Liver (tissue), 9 donors: Measurements from ENCODE around the gene HSD3B7. TPM values are rescaled to one million over a fixed set of nuclear protein-coding genes. Genes with fewer than 3 reads are reported as not detected.

ENCODE experiments used
- DNase-seq: peaks from one replicate; pipeline ENCODE4 v3.0.0-alpha.2; 2017; ENCODE audit warnings: low spot score
- H3K27ac ChIP-seq, 2 donors: one replicate each; pipeline ENCODE4 v1.7.0; 2013; ENCODE audit warnings: inconsistent platforms in 2 of 2, low read length in 2 of 2, control low read depth in 1 of 2, low read depth in 1 of 2, mild to moderate bottlenecking in 1 of 2
- H3K27me3 ChIP-seq, 4 donors: one replicate each; pipeline versions ENCODE4 v1.6.1 to v1.7.0; 2013; ENCODE audit warnings: low read length in 3 of 4, inconsistent platforms in 1 of 4, mild to moderate bottlenecking in 1 of 4, moderate library complexity in 1 of 4; ENCODE audit not compliant: control insufficient read depth in 4 of 4, insufficient read depth in 4 of 4
- H3K36me3 ChIP-seq, 4 donors: one replicate each; pipeline versions ENCODE4 v1.6.1 to v1.7.0; 2013; ENCODE audit warnings: low read length in 3 of 4, mild to moderate bottlenecking in 3 of 4, low read depth in 1 of 4, moderate library complexity in 1 of 4; ENCODE audit not compliant: control insufficient read depth in 4 of 4, insufficient read depth in 3 of 4
- H3K4me1 ChIP-seq, 4 donors: one replicate each; pipeline versions ENCODE4 v1.6.1 to v1.7.0; 2013; ENCODE audit warnings: low read length in 3 of 4, mild to moderate bottlenecking in 3 of 4, moderate library complexity in 1 of 4; ENCODE audit not compliant: control insufficient read depth in 4 of 4, insufficient read depth in 4 of 4
- H3K4me3 ChIP-seq, 3 donors: one replicate each; pipeline versions ENCODE4 v1.6.1 to v1.7.0; 2013; ENCODE audit warnings: low read length in 3 of 3, control low read depth in 1 of 3, low read depth in 1 of 3, mild to moderate bottlenecking in 1 of 3
- H3K9ac ChIP-seq, 2 donors: one replicate each; pipeline ENCODE4 v1.7.0; 2013; ENCODE audit warnings: low read length in 2 of 2, mild to moderate bottlenecking in 2 of 2, moderate library complexity in 2 of 2, control low read depth in 1 of 2, low read depth in 1 of 2
- H3K9me3 ChIP-seq, 4 donors: one replicate each; pipeline versions ENCODE4 v1.6.1 to v1.7.0; 2013; ENCODE audit warnings: low read length in 3 of 4; ENCODE audit not compliant: control insufficient read depth in 4 of 4
- EGR1 ChIP-seq, 2 donors: IDR thresholded peaks; 2 replicates each; pipeline ENCODE4 v1.6.1; 2016 to 2018; ENCODE audit warnings: antibody characterized with exemption in 2 of 2, low read depth in 2 of 2
- FOXA1 ChIP-seq: IDR thresholded peaks from 2 replicates; pipeline ENCODE4 v1.6.1; 2016; ENCODE audit warnings: antibody characterized with exemption
- FOXA2 ChIP-seq: IDR thresholded peaks from 2 replicates; pipeline ENCODE4 v1.6.1; 2016; ENCODE audit warnings: antibody characterized with exemption
- GABPA ChIP-seq, 2 donors: IDR thresholded peaks in 1 of 2; conservative IDR thresholded peaks in 1 of 2; 2 replicates each; pipeline ENCODE4 v1.6.1; 2016; ENCODE audit warnings: antibody characterized with exemption in 2 of 2, mild to moderate bottlenecking in 1 of 2, moderate library complexity in 1 of 2
- HNF4A ChIP-seq, 2 donors: conservative IDR thresholded peaks; 2 replicates each; pipeline ENCODE4 v1.6.1; 2016; ENCODE audit warnings: antibody characterized with exemption in 2 of 2, mild to moderate bottlenecking in 2 of 2
- HNF4G ChIP-seq: IDR thresholded peaks from 2 replicates; pipeline ENCODE4 v1.6.1; 2016; ENCODE audit warnings: antibody characterized with exemption
- JUND ChIP-seq, 2 donors: IDR thresholded peaks; 2 replicates each; pipeline ENCODE4 v1.6.1; 2016; ENCODE audit warnings: antibody characterized with exemption in 2 of 2
- MAX ChIP-seq: IDR thresholded peaks from 2 replicates; pipeline ENCODE4 v1.6.1; 2016; ENCODE audit warnings: antibody characterized with exemption
- NR2F2 ChIP-seq: IDR thresholded peaks from 2 replicates; pipeline ENCODE4 v1.6.1; 2016; ENCODE audit warnings: antibody characterized with exemption
- RAD21 ChIP-seq, 2 donors: IDR thresholded peaks; 2 replicates each; pipeline ENCODE4 v1.6.1; 2016; ENCODE audit warnings: antibody characterized with exemption in 2 of 2, mild to moderate bottlenecking in 2 of 2
- RXRA ChIP-seq, 2 donors: IDR thresholded peaks; 2 replicates each; pipeline ENCODE4 v1.6.1; 2017 to 2018; ENCODE audit warnings: antibody characterized with exemption in 2 of 2, mild to moderate bottlenecking in 1 of 2
- SP1 ChIP-seq: IDR thresholded peaks from 2 replicates; pipeline ENCODE4 v1.6.1; 2018; ENCODE audit warnings: antibody characterized with exemption, mild to moderate bottlenecking
- TAF1 ChIP-seq: conservative IDR thresholded peaks from 2 replicates; pipeline ENCODE4 v1.6.1; 2016; ENCODE audit warnings: antibody characterized with exemption, mild to moderate bottlenecking
- YY1 ChIP-seq: IDR thresholded peaks from 2 replicates; pipeline ENCODE4 v1.6.1; 2016; ENCODE audit warnings: antibody characterized with exemption, mild to moderate bottlenecking
- ZBTB33 ChIP-seq: IDR thresholded peaks from 2 replicates; pipeline ENCODE4 v1.6.1; 2016; ENCODE audit warnings: antibody characterized with exemption
- WGBS: extraction: QIAGEN DNeasy Blood & Tissue Kit; methylation state at CpG from one replicate; pipeline ENCODE4 v1.1.7; 2013; 5-methylcytosine and 5-hydroxymethylcytosine counted together
- polyA plus RNA-seq, 2 donors: library from polyadenylated mRNA; stranded (reverse) in 1 of 2; unstranded in 1 of 2; fragments of 200-250 nt in 1 of 2; fragments of >200 nt in 1 of 2; fragmentation: Nextera tagmentation in 1 of 2; extraction: Ambion mirVana in 1 of 2; gene quantifications; one replicate each; pipeline versions ENCODE4 v1.2.1 to v1.2.3, GENCODE V29; 2013 to 2015
- total RNA-seq, 2 donors: library from RNA; depleted of rRNA; stranded (reverse); fragments of >200 nt; gene quantifications; one replicate each; pipeline ENCODE4 v1.2.3, GENCODE V29; 2014
- TF ChIP-seq, protein P1 (sequence below): IDR thresholded peaks from 2 replicates; pipeline ENCODE4 v1.6.1; 2016; ENCODE audit warnings: antibody characterized with exemption
- TF ChIP-seq, protein P2 (sequence below): IDR thresholded peaks from 2 replicates; pipeline ENCODE4 v1.6.1; 2016; ENCODE audit warnings: antibody characterized with exemption, mild to moderate bottlenecking
- donor health status: healthy.
- donor health status: healthy.
- donor health status: healthy.
- donor health status: healthy.
- donor health status: healthy.

HSD3B7 gene
- total and polyA plus RNA-seq, 4 donors, result 23.9 to 93.9 (median 79.4) TPM

DNA sequence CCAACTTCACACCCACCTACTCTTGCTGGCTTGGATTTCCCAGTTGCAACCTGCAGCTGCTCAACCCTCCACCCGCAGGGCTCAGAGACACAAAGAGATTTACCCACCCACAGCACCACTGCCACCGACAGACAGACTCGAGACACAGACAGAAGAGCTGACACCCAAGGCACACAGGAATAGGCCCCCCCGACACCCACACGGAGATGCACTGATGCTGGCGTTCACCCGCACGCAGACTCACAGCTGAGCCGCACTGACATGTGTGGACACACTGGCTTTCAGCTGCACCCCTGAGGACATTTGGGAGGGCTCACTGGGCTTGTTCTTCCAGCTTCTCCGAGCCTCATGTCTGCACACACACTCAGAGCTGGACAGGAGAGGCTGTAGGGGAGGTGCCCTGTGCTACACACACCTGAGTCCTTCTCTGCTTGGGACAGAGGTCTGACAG is 17.3 kb downstream of the HSD3B7 start:
- TF ChIP-seq SP1 (no peak), HNF4A (conservative IDR thresholded peaks at IDR 0.05) (no peak), RAD21 (IDR thresholded peaks at IDR 0.05) (no peak), RXRA (IDR thresholded peaks at IDR 0.05) (no peak), HNF4G (no peak), NR2F2 (no peak)
- TF ChIP-seq, protein P1, sequence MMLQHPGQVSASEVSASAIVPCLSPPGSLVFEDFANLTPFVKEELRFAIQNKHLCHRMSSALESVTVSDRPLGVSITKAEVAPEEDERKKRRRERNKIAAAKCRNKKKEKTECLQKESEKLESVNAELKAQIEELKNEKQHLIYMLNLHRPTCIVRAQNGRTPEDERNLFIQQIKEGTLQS, result no peak
- TF ChIP-seq, protein P2, sequence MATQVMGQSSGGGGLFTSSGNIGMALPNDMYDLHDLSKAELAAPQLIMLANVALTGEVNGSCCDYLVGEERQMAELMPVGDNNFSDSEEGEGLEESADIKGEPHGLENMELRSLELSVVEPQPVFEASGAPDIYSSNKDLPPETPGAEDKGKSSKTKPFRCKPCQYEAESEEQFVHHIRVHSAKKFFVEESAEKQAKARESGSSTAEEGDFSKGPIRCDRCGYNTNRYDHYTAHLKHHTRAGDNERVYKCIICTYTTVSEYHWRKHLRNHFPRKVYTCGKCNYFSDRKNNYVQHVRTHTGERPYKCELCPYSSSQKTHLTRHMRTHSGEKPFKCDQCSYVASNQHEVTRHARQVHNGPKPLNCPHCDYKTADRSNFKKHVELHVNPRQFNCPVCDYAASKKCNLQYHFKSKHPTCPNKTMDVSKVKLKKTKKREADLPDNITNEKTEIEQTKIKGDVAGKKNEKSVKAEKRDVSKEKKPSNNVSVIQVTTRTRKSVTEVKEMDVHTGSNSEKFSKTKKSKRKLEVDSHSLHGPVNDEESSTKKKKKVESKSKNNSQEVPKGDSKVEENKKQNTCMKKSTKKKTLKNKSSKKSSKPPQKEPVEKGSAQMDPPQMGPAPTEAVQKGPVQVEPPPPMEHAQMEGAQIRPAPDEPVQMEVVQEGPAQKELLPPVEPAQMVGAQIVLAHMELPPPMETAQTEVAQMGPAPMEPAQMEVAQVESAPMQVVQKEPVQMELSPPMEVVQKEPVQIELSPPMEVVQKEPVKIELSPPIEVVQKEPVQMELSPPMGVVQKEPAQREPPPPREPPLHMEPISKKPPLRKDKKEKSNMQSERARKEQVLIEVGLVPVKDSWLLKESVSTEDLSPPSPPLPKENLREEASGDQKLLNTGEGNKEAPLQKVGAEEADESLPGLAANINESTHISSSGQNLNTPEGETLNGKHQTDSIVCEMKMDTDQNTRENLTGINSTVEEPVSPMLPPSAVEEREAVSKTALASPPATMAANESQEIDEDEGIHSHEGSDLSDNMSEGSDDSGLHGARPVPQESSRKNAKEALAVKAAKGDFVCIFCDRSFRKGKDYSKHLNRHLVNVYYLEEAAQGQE, result no peak

GRCh38 chr16:31002862-31003341 is 17.9 kb downstream of the HSD3B7 start:
- Histone ChIP-seq H3K9ac (no peak overlapping the region), H3K4me3 (no peak overlapping the region), H3K27me3 (no peaks in the 10 kb centered on the region), H3K36me3 (no peaks in the 10 kb centered on the region), H3K9me3 (no peaks in the 10 kb centered on the region), H3K4me1 (peaks cover 3 to 29% (median 21%) of the 10 kb centered on the region in 4 donors), H3K27ac (no peak overlapping the region)
- TF ChIP-seq MAX, result no peak
- no peak for TF ChIP-seq YY1
- no peak for TF ChIP-seq FOXA2
- no peak for TF ChIP-seq ZBTB33
- 93% methylated on average over 9 of the region's 9 CpGs for WGBS
- DNase-seq, result no peak

More for the DNA sequence above, 17.3 kb downstream of the HSD3B7 start:
- DNase-seq, result no peak
- Histone ChIP-seq H3K9me3 (no peaks in the 10 kb centered on the region), H3K4me3 (no peak overlapping the region), H3K27ac (no peak overlapping the region), H3K9ac (no peak overlapping the region), H3K27me3 (no peaks in the 10 kb centered on the region), H3K4me1 (peaks cover 3 to 36% (median 27%) of the 10 kb centered on the region in 4 donors), H3K36me3 (no peaks in the 10 kb centered on the region)
- WGBS, result 81% methylated on average over 10 of the region's 10 CpGs

- H3K9ac ChIP-seq, result no peak overlapping the region
- H3K36me3 ChIP-seq, result no peaks in the 10 kb centered on the region
- no peak overlapping the region for H3K27ac ChIP-seq
- no peak overlapping the region for H3K4me3 ChIP-seq
- H3K4me1 ChIP-seq, result peaks cover 3 to 21% (median 14%) of the 10 kb centered on the region in 4 donors
- no peak for DNase-seq
- no peaks in the 10 kb centered on the region for H3K27me3 ChIP-seq
- 93% methylated on average over 6 of the region's 6 CpGs for WGBS
- no peaks in the 10 kb centered on the region for H3K9me3 ChIP-seq
- no peak for TF ChIP-seq HNF4A (conservative IDR thresholded peaks at IDR 0.05)
- no peak for TF ChIP-seq FOXA1
- no peak for TF ChIP-seq EGR1 (IDR thresholded peaks at IDR 0.05; ENCODE audit: low read depth in 2 of 2)
- no peak for TF ChIP-seq GABPA (IDR thresholded peaks at IDR 0.05 in 1 of 2, conservative IDR thresholded peaks at IDR 0.05 in 1 of 2)
- TF ChIP-seq RXRA (IDR thresholded peaks at IDR 0.05), result no peak
- no peak for TF ChIP-seq SP1
- TF ChIP-seq, protein P2, result no peak
- no peak for TF ChIP-seq JUND (IDR thresholded peaks at IDR 0.05)
- TF ChIP-seq NR2F2, result no peak
- TF ChIP-seq YY1, result no peak
- TF ChIP-seq RAD21 (IDR thresholded peaks at IDR 0.05), result no peak
- TF ChIP-seq TAF1, result no peak
- TF ChIP-seq FOXA2, result no peak
Observed at GRCh38 chr16:31003744-31004143, 18.7 kb downstream of the HSD3B7 start.
